SU-DHL-6 (cell line): ENCODE measurements around the gene WDR37.

Experiments
- H2AFZ ChIP-seq: fragments of 200-600 bp; sonication (generic); 2 replicates; pipeline ENCODE4 v1.6.1; 2014; ENCODE audit warnings: low read depth, mild to moderate bottlenecking, moderate library complexity, mixed read lengths, antibody characterized with exemption, low read length; ENCODE audit not compliant: severe bottlenecking
- H3F3A ChIP-seq: fragments of 200-600 bp; shearing (Covaris generic); 2 replicates; pipeline ENCODE4 v1.6.0; 2016; ENCODE audit warnings: antibody characterized with exemption, mild to moderate bottlenecking; ENCODE audit not compliant: insufficient read depth
- H3K27ac ChIP-seq: fragments of 200-600 bp; sonication (generic); 2 replicates; pipeline ENCODE4 v1.5.1; 2016; ENCODE audit warnings: low read depth, mild to moderate bottlenecking, low read length, moderate library complexity, mixed read lengths
- H3K27me3 ChIP-seq: fragments of 200-600 bp; sonication (generic), shearing (Covaris generic); 2 replicates; pipeline ENCODE4 v1.6.0; 2014; ENCODE audit warnings: mild to moderate bottlenecking, low read length
- H3K36me3 ChIP-seq: fragments of 200-600 bp; sonication (generic); 2 replicates; pipeline ENCODE4 v1.6.1; 2014; ENCODE audit warnings: mild to moderate bottlenecking, low read length, mixed read lengths
- H3K4me2 ChIP-seq: fragments of 300-600, 200-600 bp; shearing (Covaris generic), sonication (generic); 2 replicates; pipeline ENCODE4 v1.6.0; 2014; ENCODE audit warnings: low read length, low read depth, mild to moderate bottlenecking; ENCODE audit not compliant: poor library complexity, severe bottlenecking
- H3K4me3 ChIP-seq: fragments of 200-600 bp; sonication (generic); 2 replicates; pipeline ENCODE4 v1.5.1; 2014; ENCODE audit warnings: antibody characterized with exemption, low read length, mild to moderate bottlenecking, mixed read lengths; ENCODE audit not compliant: insufficient read depth, poor library complexity, severe bottlenecking
- H3K79me2 ChIP-seq: fragments of 200-600 bp; sonication (generic); 2 replicates; pipeline ENCODE4 v1.6.1; 2014; ENCODE audit warnings: mild to moderate bottlenecking, low read length, moderate library complexity; ENCODE audit not compliant: insufficient read depth
- H3K9ac ChIP-seq: fragments of 200-600 bp; sonication (generic); 2 replicates; pipeline ENCODE4 v1.7.0; 2014; ENCODE audit warnings: mild to moderate bottlenecking, low read length
- H3K9me2 ChIP-seq: fragments of 200-600 bp; sonication (generic); replicated peaks from 2 replicates; pipeline ENCODE4 v1.6.1; 2014; ENCODE audit warnings: low read length; ENCODE audit not compliant: insufficient read depth
- H3K9me3 ChIP-seq: fragments of 200-600 bp; sonication (generic); 2 replicates; pipeline ENCODE4 v1.6.1; 2014; ENCODE audit warnings: low read length, mixed read lengths; ENCODE audit not compliant: insufficient read depth
- H4K20me1 ChIP-seq: fragments of 200-600 bp; sonication (generic); 2 replicates; pipeline ENCODE4 v1.6.1; 2014; ENCODE audit warnings: low read depth, mild to moderate bottlenecking, antibody characterized with exemption, low read length, moderate library complexity, mixed read lengths
- CTCF ChIP-seq: fragments of 200-600 bp; sonication (generic); IDR thresholded peaks from one replicate; pipeline ENCODE4 v1.5.1; 2017; ENCODE audit warnings: antibody characterized with exemption, mild to moderate bottlenecking, low read length, moderate library complexity; ENCODE audit not compliant: insufficient read depth, poor library complexity, severe bottlenecking
- EZH2phosphoT487 ChIP-seq: fragments of 200-600 bp; sonication (generic), shearing (Covaris generic); conservative IDR thresholded peaks from 2 replicates; pipeline ENCODE4 v1.6.1; 2018; ENCODE audit warnings: mild to moderate bottlenecking, antibody characterized with exemption, low read length, moderate library complexity, mixed read lengths

WDR37 gene

GRCh38 chr10:1047937-1048336 lies 8.2 kb upstream of the WDR37 start:
- H2AFZ ChIP-seq = no peak overlapping the region
- peaks cover 62% of the 10 kb centered on the region for H3F3A ChIP-seq
- H3K79me2 ChIP-seq = peaks cover 78% of the 10 kb centered on the region
- peak overlapping the region; percentile 81 for H3K4me3 ChIP-seq
- no peaks in the 10 kb centered on the region for H3K27me3 ChIP-seq
- no peak for TF ChIP-seq CTCF
- no peak for TF ChIP-seq EZH2phosphoT487
- H3K36me3 ChIP-seq = peaks cover 33% of the 10 kb centered on the region
- H3K9me2 ChIP-seq = no peaks in the 10 kb centered on the region
- peak overlapping the region; percentile 83 for H3K4me2 ChIP-seq
- no peaks in the 10 kb centered on the region for H3K9me3 ChIP-seq
- peaks cover 8% of the 10 kb centered on the region for H4K20me1 ChIP-seq
- peak overlapping the region; percentile 93 for H3K9ac ChIP-seq
- H3K27ac ChIP-seq = peak overlapping the region; percentile 93

- no peaks in the 10 kb centered on the region for H3K9me3 ChIP-seq
- no peak overlapping the region for H2AFZ ChIP-seq
- H3K79me2 ChIP-seq = peaks cover 80% of the 10 kb centered on the region
- peak overlapping the region; percentile 93 for H3K9ac ChIP-seq
- no peaks in the 10 kb centered on the region for H3K9me2 ChIP-seq
- peaks cover 29% of the 10 kb centered on the region for H3K36me3 ChIP-seq
- H3K27me3 ChIP-seq = no peaks in the 10 kb centered on the region
- H3K4me3 ChIP-seq = peak overlapping the region; percentile 81
- H3K27ac ChIP-seq = peak overlapping the region; percentile 93
- H3F3A ChIP-seq = peaks cover 58% of the 10 kb centered on the region
- TF ChIP-seq CTCF (no peak), EZH2phosphoT487 (no peak)
- peak overlapping the region; percentile 83 for H3K4me2 ChIP-seq
- H4K20me1 ChIP-seq = peaks cover 8% of the 10 kb centered on the region
Measured at GRCh38 chr10:1048349-1048731, 7.8 kb upstream of the WDR37 start.

GRCh38 chr10:1048732-1049424 lies 7.3 kb upstream of the WDR37 start, which contains the start of gene IDI1:
Gene IDI1, minus strand, starts transcription at chr10:1049119. Its CDS starts 116 bp downstream, at chr10:1049003.
- peaks cover 8% of the 10 kb centered on the region for H4K20me1 ChIP-seq
- peaks cover 26% of the 10 kb centered on the region for H3K36me3 ChIP-seq
- peak within 1 kb of the TSS; percentile 42 for H2AFZ ChIP-seq
- no peaks in the 10 kb centered on the region for H3K9me3 ChIP-seq
- no peaks in the 10 kb centered on the region for H3K27me3 ChIP-seq
- H3F3A ChIP-seq = peaks cover 53% of the 10 kb centered on the region
- no peak for TF ChIP-seq CTCF
- TF ChIP-seq EZH2phosphoT487 = no peak
- no peaks in the 10 kb centered on the region for H3K9me2 ChIP-seq
- H3K4me3 ChIP-seq = peak within 1 kb of the TSS; percentile 81
- peak within 1 kb of the TSS; percentile 93 for H3K27ac ChIP-seq
- H3K79me2 ChIP-seq = peaks cover 81% of the 10 kb centered on the region
- H3K9ac ChIP-seq = peak within 1 kb of the TSS; percentile 93
- H3K4me2 ChIP-seq = peak within 1 kb of the TSS; percentile 97
